ENCODE measurements around the gene GPATCH4.

Gene GPATCH4

DNA sequence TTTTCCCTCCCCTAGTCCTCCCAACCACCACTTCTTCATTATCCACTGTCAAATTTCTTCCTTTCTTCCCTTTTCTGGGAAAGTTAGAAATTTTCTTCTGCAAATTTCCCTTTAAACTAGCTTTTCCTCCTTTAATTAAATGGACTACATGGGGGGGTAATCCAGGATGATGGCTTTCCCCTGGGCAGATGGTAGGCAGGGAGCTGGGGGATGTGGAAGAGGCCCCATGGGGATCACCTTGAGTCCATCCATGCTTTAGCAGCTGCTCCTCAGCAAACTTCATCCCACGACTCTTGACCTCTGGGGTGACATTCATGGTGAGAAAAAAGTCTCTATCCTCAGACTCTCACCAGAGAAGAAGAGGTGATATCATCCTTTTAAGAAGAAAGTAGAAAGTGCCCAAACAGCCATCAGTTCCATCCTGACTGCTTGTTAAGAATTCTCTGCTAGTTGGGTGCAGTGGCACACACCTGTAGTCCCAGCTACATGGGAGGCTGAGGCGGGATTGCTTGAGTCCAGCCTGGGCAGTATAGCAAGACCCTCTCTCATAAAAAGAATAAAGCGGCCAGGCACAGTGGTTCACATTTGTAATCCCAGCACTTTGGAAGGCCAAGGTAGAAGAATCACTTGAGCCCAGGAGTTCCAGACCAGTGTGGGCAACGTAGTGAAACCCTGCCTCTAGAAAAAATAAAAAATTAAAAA lies 2.4 kb downstream of the GPATCH4 start:
- no peaks in the 10 kb centered on the region for H3K27me3 ChIP-seq (replicated peaks; ENCODE audit: control insufficient read depth, insufficient read depth, low read length)
- no peak overlapping the region for H3K4me3 ChIP-seq (replicated peaks; ENCODE audit: low read depth, low read length)
- TF ChIP-seq, protein P1, sequence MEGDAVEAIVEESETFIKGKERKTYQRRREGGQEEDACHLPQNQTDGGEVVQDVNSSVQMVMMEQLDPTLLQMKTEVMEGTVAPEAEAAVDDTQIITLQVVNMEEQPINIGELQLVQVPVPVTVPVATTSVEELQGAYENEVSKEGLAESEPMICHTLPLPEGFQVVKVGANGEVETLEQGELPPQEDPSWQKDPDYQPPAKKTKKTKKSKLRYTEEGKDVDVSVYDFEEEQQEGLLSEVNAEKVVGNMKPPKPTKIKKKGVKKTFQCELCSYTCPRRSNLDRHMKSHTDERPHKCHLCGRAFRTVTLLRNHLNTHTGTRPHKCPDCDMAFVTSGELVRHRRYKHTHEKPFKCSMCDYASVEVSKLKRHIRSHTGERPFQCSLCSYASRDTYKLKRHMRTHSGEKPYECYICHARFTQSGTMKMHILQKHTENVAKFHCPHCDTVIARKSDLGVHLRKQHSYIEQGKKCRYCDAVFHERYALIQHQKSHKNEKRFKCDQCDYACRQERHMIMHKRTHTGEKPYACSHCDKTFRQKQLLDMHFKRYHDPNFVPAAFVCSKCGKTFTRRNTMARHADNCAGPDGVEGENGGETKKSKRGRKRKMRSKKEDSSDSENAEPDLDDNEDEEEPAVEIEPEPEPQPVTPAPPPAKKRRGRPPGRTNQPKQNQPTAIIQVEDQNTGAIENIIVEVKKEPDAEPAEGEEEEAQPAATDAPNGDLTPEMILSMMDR (IDR thresholded peaks at IDR 0.05; ENCODE audit: insufficient read depth, low read length, poor library complexity, severe bottlenecking), result no peak
- H3K36me3 ChIP-seq (ENCODE audit: control insufficient read depth, insufficient read depth, low read length), result peaks cover 20% of the 10 kb centered on the region
- no peak for DNase-seq (ENCODE audit: extremely low read depth, insufficient read length)

DNA sequence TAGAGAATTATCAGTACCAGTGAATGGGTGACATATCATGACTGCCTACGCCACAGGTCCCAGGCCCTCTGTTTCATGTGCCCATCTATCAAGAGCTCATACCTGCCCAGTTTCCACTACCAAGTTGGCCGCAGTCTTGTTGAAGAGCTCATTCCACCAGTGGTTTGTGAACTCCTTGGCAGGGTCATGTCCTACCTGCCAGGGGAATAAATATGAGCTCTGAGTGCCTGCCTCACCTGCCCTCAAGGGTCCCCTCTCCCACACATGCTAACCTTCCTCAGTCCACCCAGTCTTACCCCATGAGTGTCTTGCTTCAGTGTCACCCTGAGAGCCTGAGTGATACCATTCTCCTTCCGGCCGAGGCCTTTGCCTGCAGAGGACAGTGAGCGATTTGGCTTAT lies 3.2 kb downstream of the GPATCH4 start:
- H3K36me3 ChIP-seq (ENCODE audit: control insufficient read depth, insufficient read depth, low read length), result peaks cover 20% of the 10 kb centered on the region
- TF ChIP-seq, protein P1 (IDR thresholded peaks at IDR 0.05; ENCODE audit: insufficient read depth, low read length, poor library complexity, severe bottlenecking), result no peak
- DNase-seq (ENCODE audit: extremely low read depth, insufficient read length), result no peak

DNA sequence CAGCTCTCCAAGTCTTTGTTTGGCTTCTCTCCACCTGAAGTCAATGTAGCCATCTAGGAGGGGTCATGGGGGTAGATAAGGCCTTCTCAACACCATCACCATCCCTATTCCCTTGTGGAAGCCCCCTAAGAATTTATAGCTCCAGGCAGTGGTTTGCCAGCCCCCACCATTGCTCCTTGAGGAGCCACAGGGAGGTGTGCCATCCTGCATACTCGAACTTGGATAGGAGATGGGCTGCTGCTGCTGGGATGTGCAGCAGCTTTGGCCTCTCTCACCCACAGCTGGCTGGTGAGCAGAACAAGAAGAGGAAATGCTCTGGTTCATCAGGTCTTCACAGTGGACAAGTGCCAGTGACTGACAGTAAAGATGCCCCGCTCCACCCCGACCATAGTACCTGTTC lies 4.9 kb downstream of the GPATCH4 start:
- DNase-seq (ENCODE audit: extremely low read depth, insufficient read length), result no peak
- Histone ChIP-seq H3K36me3 (ENCODE audit: control insufficient read depth, insufficient read depth, low read length) (peaks cover 20% of the 10 kb centered on the region), H3K4me3 (replicated peaks; ENCODE audit: low read depth, low read length) (no peak overlapping the region), H3K27me3 (replicated peaks; ENCODE audit: control insufficient read depth, insufficient read depth, low read length) (no peaks in the 10 kb centered on the region)
- TF ChIP-seq, protein P1 (IDR thresholded peaks at IDR 0.05; ENCODE audit: insufficient read depth, low read length, poor library complexity, severe bottlenecking), result no peak

More for the DNA sequence above, 3.2 kb downstream of the GPATCH4 start:
- H3K27me3 ChIP-seq (replicated peaks; ENCODE audit: control insufficient read depth, insufficient read depth, low read length), result no peaks in the 10 kb centered on the region
- H3K4me3 ChIP-seq (replicated peaks; ENCODE audit: low read depth, low read length), result no peak overlapping the region

DNA sequence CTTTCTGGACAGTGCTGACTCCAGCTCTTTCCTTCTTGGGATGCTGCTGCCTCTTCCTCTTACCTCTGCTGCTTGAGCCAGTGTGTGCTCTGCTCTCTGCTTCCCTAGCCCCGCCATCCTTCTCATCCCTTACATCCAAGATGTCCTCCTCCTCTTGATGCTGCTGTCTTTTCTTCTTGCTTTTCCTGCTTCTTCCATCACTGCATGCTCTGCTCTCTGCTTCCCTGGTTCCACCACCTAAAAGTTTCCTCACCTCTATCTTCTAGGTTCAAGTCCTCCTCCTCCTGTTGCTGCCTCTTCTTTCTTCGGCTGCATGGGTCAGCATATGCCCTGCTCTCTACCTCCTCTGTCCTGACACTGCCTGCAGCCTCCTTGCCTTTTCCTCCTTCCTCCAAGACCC lies 6.3 kb downstream of the GPATCH4 start:
- Histone ChIP-seq H3K27me3 (replicated peaks; ENCODE audit: control insufficient read depth, insufficient read depth, low read length) (no peaks in the 10 kb centered on the region), H3K4me3 (replicated peaks; ENCODE audit: low read depth, low read length) (no peak overlapping the region), H3K36me3 (ENCODE audit: control insufficient read depth, insufficient read depth, low read length) (peaks cover 20% of the 10 kb centered on the region)
- no peak for DNase-seq (ENCODE audit: extremely low read depth, insufficient read length)
- TF ChIP-seq, protein P1 (IDR thresholded peaks at IDR 0.05; ENCODE audit: insufficient read depth, low read length, poor library complexity, severe bottlenecking), result no peak

DNA sequence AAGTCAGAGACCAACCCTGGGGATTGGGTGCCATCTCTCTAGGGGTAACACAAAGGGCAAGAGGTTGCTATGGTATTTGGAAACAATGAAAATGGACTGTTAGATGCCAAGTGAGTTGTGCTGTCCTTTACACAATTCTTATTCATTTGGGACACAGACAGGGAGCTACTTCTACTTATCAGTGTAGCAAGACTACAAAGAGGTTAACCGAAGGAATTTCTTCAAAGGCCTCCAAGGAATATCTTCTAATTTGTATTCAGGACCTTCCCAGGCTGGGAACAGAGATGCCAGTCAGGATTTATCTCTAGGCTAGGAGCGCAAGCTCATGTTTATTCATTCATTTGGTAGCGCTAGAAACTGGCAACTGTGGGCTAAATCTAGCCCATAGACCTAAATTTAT lies 7.1 kb downstream of the GPATCH4 start:
- no peak for DNase-seq (ENCODE audit: extremely low read depth, insufficient read length)
- no peak overlapping the region for H3K4me3 ChIP-seq (replicated peaks; ENCODE audit: low read depth, low read length)
- TF ChIP-seq, protein P1 (IDR thresholded peaks at IDR 0.05; ENCODE audit: insufficient read depth, low read length, poor library complexity, severe bottlenecking), result no peak
- no peaks in the 10 kb centered on the region for H3K27me3 ChIP-seq (replicated peaks; ENCODE audit: control insufficient read depth, insufficient read depth, low read length)
- peaks cover 20% of the 10 kb centered on the region for H3K36me3 ChIP-seq (ENCODE audit: control insufficient read depth, insufficient read depth, low read length)

DNA sequence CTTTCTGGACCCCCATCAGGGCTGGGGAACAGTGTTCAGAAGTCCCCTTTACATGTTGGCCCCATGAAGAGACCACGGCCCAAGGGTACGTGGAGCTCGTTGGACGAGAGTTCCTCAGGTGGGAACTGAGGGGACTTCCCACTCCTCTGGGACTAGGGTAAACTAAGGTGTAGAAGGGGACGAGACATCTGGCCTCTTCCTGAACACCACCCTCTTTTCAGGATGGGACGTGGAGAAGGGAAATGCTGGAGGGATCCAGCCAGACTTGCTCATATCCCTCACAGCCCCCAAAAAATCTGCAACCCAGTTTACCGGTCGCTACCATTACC lies 7.7 kb downstream of the GPATCH4 start:
- Histone ChIP-seq H3K27me3 (replicated peaks; ENCODE audit: control insufficient read depth, insufficient read depth, low read length) (no peaks in the 10 kb centered on the region), H3K4me3 (replicated peaks; ENCODE audit: low read depth, low read length) (no peak overlapping the region), H3K36me3 (ENCODE audit: control insufficient read depth, insufficient read depth, low read length) (peaks cover 20% of the 10 kb centered on the region)
- no peak for DNase-seq (ENCODE audit: extremely low read depth, insufficient read length)
- TF ChIP-seq, protein P1 (IDR thresholded peaks at IDR 0.05; ENCODE audit: insufficient read depth, low read length, poor library complexity, severe bottlenecking), result no peak
